Measurements from ENCODE around the gene WLS.
A peak's percentile ranks its signal among the peaks of the same experiment; 100 is the strongest.

Gene WLS

DNA sequence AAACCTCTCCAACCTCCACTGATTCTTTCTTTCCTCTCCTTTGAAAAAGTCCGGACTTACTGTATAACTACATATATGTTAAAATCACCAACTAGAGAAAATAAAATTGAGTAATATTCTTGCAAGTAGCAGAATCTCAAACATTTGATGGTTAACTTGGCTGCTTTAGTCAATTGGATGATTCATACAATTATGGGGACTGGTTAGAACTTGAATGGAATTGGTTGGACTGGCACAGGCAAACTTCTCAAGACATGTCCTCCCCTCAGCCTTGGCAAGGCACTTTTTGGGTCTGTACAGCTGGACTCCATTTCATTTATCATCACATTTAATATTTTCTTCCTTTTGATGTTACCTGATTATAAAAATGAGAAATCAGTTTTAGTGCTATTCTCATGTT, 6.5 kb downstream of the WLS start:
- no peak overlapping the region for H3K27ac ChIP-seq (ENCODE audit: low read length)
- H3K4me1 ChIP-seq (ENCODE audit: control insufficient read depth in 1 of 2, insufficient read depth in 2 of 2, low read length in 2 of 2) = peaks cover 8 to 30% of the 10 kb centered on the region in 2 donors
- H3K27me3 ChIP-seq (ENCODE audit: low read depth, low read length) = no peaks in the 10 kb centered on the region
- H3K9me3 ChIP-seq (ENCODE audit: control insufficient read depth in 1 of 2, low read length in 2 of 2) = no peaks in the 10 kb centered on the region
- H3K36me3 ChIP-seq (ENCODE audit: control insufficient read depth in 1 of 2, insufficient read depth in 2 of 2, low read length in 2 of 2) = no peaks in the 10 kb centered on the region
- no peak overlapping the region for H3K4me3 ChIP-seq (ENCODE audit: low read depth in 1 of 2, low read length in 2 of 2)

DNA sequence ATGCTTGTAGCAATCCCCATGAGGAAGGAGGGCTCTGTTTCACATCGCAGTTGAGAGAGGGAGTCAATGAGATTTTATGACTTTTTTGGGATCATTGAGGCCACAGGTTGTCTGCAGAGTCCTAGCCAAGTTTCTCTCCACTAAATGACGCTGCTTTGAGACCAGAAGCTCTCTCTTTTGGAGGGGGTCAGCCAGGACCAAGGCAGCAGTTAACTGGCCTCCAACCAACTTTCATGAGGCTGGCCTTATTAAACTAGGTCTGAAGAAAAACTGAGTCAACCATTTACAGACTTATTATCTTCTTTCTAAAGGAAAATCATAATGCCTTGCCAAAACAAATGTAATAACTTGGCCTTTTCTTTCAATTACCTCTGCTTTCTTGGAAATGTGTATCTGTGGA, 8.6 kb downstream of the WLS start:
- H3K36me3 ChIP-seq (ENCODE audit: control insufficient read depth in 1 of 2, insufficient read depth in 2 of 2, low read length in 2 of 2) = no peaks in the 10 kb centered on the region
- H3K9me3 ChIP-seq (ENCODE audit: control insufficient read depth in 1 of 2, low read length in 2 of 2) = no peaks in the 10 kb centered on the region
- no peak overlapping the region for H3K4me3 ChIP-seq (ENCODE audit: low read depth in 1 of 2, low read length in 2 of 2)
- no peaks in the 10 kb centered on the region for H3K27me3 ChIP-seq (ENCODE audit: low read depth, low read length)
- H3K27ac ChIP-seq (ENCODE audit: low read length) = peak overlapping the region; percentile 10
- H3K4me1 ChIP-seq (ENCODE audit: control insufficient read depth in 1 of 2, insufficient read depth in 2 of 2, low read length in 2 of 2) = peaks cover 8 to 22% of the 10 kb centered on the region in 2 donors

DNA sequence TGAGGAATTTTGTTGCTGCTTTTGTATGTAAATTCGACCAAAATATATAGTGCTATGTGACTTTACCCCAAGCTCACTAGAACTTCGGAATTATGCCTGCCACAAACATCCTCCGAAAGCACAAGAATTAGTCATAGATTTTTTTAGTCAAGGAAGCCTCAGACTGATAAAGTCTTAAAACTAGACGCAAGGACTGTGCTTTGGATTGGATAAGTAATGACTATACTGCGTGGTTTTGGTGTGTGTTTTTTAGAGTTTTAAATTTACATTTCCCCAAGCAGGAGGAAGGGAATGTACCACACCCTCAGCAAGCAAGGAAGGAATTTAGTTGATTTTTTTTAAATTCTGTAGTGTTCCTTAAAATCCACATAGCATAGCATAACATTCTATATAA, 10.3 kb downstream of the WLS start:
- Histone ChIP-seq H3K27ac (ENCODE audit: low read length) (no peak overlapping the region), H3K9me3 (ENCODE audit: control insufficient read depth in 1 of 2, low read length in 2 of 2) (no peaks in the 10 kb centered on the region), H3K36me3 (ENCODE audit: control insufficient read depth in 1 of 2, insufficient read depth in 2 of 2, low read length in 2 of 2) (no peaks in the 10 kb centered on the region), H3K4me1 (ENCODE audit: control insufficient read depth in 1 of 2, insufficient read depth in 2 of 2, low read length in 2 of 2) (peaks cover 8 to 18% of the 10 kb centered on the region in 2 donors), H3K4me3 (ENCODE audit: low read depth in 1 of 2, low read length in 2 of 2) (no peak overlapping the region), H3K27me3 (ENCODE audit: low read depth, low read length) (no peaks in the 10 kb centered on the region)

DNA sequence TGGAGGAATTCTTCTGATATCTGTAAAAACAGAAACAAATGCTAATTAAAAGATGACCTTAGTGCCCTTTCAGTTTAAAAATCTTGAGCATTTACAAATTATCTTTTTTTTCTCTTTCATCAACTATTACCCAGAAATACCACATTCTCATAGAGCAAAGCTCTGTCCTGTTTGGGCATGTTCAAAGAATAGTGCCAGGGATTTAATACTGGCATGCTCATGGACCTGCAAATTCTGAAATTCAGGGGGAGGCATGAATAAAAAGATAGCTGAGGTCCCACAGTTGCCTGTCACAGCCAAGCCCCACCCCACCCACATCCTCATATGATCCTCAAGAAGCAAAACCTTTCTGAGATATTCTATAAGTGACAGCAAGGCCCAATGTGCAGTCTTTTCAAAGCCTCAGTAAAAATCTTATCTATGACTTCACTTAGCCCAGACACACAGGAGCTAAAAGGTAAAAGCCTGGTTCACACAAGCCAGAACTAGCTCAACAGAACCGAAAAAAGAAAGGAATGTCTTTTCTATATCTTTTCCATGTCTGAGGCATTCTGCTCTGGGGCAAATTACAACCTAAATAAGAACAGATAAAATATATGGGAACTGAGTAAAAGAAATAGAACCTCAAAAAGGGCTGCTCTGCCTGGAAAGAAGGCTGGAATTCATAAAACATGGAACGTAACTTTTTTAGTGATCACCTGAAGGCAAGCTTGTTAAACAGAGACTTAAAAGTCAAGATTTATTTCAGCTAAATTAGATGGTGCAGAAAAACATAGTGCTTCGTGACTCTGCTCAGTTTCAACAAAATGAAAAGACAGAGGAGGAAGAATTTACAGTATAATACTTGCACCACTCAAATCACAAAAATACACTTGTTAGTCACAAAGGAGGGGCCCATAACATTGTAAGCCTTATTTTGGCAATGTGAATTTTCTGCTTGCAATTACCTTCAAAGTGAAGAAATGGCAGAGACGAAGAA, 11.0 kb downstream of the WLS start:
- Histone ChIP-seq H3K9me3 (ENCODE audit: control insufficient read depth in 1 of 2, low read length in 2 of 2) (no peaks in the 10 kb centered on the region), H3K27ac (ENCODE audit: low read length) (no peak overlapping the region), H3K27me3 (ENCODE audit: low read depth, low read length) (no peaks in the 10 kb centered on the region), H3K4me1 (ENCODE audit: control insufficient read depth in 1 of 2, insufficient read depth in 2 of 2, low read length in 2 of 2) (peaks cover 8 to 25% of the 10 kb centered on the region in 2 donors), H3K4me3 (ENCODE audit: low read depth in 1 of 2, low read length in 2 of 2) (no peak overlapping the region), H3K36me3 (ENCODE audit: control insufficient read depth in 1 of 2, insufficient read depth in 2 of 2, low read length in 2 of 2) (no peaks in the 10 kb centered on the region)

DNA sequence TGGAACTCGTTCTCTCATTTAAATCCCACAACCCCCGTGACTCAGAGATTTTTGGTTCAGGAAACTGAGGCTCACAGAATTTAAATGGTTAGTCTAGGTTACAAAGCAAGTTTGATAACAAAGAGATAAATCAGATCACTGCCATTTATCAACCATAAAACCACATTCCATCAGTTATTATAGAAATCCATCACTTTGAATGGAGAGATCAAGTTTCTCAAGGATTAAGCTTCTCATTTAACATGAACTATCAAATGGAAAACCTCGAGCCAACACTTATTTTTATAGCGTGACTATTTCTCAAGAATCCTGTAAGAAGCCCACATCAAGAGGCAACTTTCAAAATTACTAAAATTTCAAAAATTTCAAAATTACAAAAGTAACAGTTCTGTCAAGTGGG, 11.9 kb downstream of the WLS start:
- Histone ChIP-seq H3K36me3 (ENCODE audit: control insufficient read depth in 1 of 2, insufficient read depth in 2 of 2, low read length in 2 of 2) (no peaks in the 10 kb centered on the region), H3K27ac (ENCODE audit: low read length) (no peak overlapping the region), H3K4me3 (ENCODE audit: low read depth in 1 of 2, low read length in 2 of 2) (no peak overlapping the region), H3K9me3 (ENCODE audit: control insufficient read depth in 1 of 2, low read length in 2 of 2) (no peaks in the 10 kb centered on the region), H3K4me1 (ENCODE audit: control insufficient read depth in 1 of 2, insufficient read depth in 2 of 2, low read length in 2 of 2) (peaks cover 8 to 32% of the 10 kb centered on the region in 2 donors), H3K27me3 (ENCODE audit: low read depth, low read length) (no peaks in the 10 kb centered on the region)

DNA sequence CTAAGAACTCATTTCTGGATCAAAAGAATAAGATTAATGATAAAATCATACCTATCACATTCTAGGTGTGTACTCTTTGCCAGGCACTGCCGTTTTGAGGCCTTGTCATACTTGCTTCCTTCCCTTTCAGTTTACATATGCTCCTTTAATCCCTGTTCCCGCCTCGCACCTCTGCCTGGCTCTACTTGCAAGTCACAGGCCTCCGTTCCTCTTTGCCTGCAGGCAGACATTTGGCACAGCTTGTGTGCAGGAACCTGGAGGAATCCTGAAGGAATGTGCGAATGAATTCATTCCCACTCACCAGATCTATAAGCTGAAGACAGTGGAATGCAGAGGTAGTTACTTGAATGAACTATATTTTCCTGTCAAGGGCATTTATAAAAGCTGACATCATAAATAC, 13.8 kb downstream of the WLS start:
- Histone ChIP-seq H3K9me3 (ENCODE audit: control insufficient read depth in 1 of 2, low read length in 2 of 2) (no peaks in the 10 kb centered on the region), H3K27me3 (ENCODE audit: low read depth, low read length) (no peaks in the 10 kb centered on the region), H3K36me3 (ENCODE audit: control insufficient read depth in 1 of 2, insufficient read depth in 2 of 2, low read length in 2 of 2) (no peaks in the 10 kb centered on the region), H3K27ac (ENCODE audit: low read length) (peak overlapping the region; percentile 24), H3K4me1 (ENCODE audit: control insufficient read depth in 1 of 2, insufficient read depth in 2 of 2, low read length in 2 of 2) (peaks cover 4 to 44% of the 10 kb centered on the region in 2 donors), H3K4me3 (ENCODE audit: low read depth in 1 of 2, low read length in 2 of 2) (no peak overlapping the region)

DNA sequence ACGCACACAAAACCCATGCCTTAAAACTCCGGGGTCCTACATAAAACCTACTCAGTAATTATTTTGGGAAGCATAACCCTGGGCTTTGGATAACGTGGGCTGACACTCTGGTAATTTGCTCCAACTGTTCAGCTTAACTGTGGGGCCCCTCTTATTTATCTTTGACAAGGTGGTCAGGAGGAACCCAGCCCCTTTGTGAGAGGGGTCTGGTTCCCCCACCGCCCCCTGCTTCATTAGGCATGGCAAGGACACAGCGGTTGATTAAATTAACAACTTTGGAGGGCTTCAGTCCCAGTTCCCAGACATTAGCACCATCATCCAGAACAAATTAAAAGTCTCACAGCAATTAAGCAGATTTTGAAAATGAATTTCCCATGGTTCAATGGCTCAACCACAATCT, 14.7 kb downstream of the WLS start:
- H3K27me3 ChIP-seq (ENCODE audit: low read depth, low read length) = no peaks in the 10 kb centered on the region
- H3K4me1 ChIP-seq (ENCODE audit: control insufficient read depth in 1 of 2, insufficient read depth in 2 of 2, low read length in 2 of 2) = peaks cover 4 to 49% of the 10 kb centered on the region in 2 donors
- H3K27ac ChIP-seq (ENCODE audit: low read length) = no peak overlapping the region

DNA sequence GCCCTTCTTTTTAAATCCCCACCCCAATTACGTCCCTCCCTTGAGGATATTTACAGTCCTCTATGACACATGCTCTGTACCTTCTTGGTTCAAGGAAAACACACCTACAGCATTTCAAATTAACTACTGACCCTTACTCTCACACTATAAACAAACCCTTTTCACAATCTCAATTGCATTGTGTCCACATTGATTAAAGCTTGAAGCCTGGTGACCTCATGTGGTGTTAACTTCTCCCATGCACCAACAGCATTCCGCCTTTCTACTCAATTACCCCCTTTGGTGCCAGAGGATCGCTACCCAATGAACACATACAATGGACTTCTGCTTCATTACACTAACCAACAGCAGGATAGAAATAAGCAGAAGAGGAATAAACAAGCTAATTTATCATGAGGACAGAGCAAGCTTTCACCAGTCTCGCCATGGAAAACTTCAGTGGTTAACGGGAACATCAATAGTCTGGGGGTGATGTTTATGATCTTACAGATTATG, 15.2 kb downstream of the WLS start:
- no peaks in the 10 kb centered on the region for H3K27me3 ChIP-seq (ENCODE audit: low read depth, low read length)
- H3K9me3 ChIP-seq (ENCODE audit: control insufficient read depth in 1 of 2, low read length in 2 of 2) = no peaks in the 10 kb centered on the region
- no peaks in the 10 kb centered on the region for H3K36me3 ChIP-seq (ENCODE audit: control insufficient read depth in 1 of 2, insufficient read depth in 2 of 2, low read length in 2 of 2)
- H3K4me3 ChIP-seq (ENCODE audit: low read depth in 1 of 2, low read length in 2 of 2) = no peak overlapping the region
- H3K4me1 ChIP-seq (ENCODE audit: control insufficient read depth in 1 of 2, insufficient read depth in 2 of 2, low read length in 2 of 2) = peaks cover under 1 to 49% of the 10 kb centered on the region in 2 donors
- H3K27ac ChIP-seq (ENCODE audit: low read length) = no peak overlapping the region

More for the DNA sequence above, 14.7 kb downstream of the WLS start:
- H3K9me3 ChIP-seq (ENCODE audit: control insufficient read depth in 1 of 2, low read length in 2 of 2) = no peaks in the 10 kb centered on the region
- H3K36me3 ChIP-seq (ENCODE audit: control insufficient read depth in 1 of 2, insufficient read depth in 2 of 2, low read length in 2 of 2) = no peaks in the 10 kb centered on the region
- H3K4me3 ChIP-seq (ENCODE audit: low read depth in 1 of 2, low read length in 2 of 2) = no peak overlapping the region

DNA sequence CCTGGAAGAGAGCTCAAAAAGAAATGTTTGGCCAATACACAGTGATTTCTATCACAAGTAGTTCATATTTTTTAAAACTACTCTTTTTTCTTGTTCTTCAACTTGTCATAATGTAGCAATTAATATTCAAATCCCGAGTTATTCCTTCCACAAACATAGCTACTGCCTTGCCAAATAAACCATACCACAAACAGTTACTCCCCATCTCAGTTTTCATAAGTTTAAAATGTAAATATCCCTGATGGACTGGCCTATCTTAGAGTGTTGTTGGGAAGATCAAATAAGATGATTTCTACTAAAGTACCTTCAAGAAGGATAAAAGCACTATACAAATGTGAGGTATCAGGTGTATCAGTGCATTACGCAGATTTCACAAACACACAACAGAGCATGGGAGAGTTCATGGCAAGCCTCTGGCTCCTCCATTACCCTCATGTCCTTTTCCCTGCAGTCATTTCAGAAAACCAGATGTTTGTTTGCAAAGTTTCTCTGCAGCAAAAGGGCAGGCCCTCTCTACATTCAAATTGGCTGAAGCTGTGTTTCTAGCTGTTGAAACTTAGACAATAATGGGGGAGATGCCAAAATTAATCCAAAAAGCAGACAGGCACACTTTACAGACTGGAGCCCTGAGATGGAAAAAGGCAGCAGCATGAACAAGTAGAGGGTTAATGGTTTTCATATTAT, 16.1 kb downstream of the WLS start:
- H3K27me3 ChIP-seq (ENCODE audit: low read depth, low read length) = no peaks in the 10 kb centered on the region
- no peak overlapping the region for H3K27ac ChIP-seq (ENCODE audit: low read length)
- H3K9me3 ChIP-seq (ENCODE audit: control insufficient read depth in 1 of 2, low read length in 2 of 2) = no peaks in the 10 kb centered on the region
- peaks cover 0 to 54% of the 10 kb centered on the region in 2 donors for H3K4me1 ChIP-seq (ENCODE audit: control insufficient read depth in 1 of 2, insufficient read depth in 2 of 2, low read length in 2 of 2)
- H3K36me3 ChIP-seq (ENCODE audit: control insufficient read depth in 1 of 2, insufficient read depth in 2 of 2, low read length in 2 of 2) = no peaks in the 10 kb centered on the region
- no peak overlapping the region for H3K4me3 ChIP-seq (ENCODE audit: low read depth in 1 of 2, low read length in 2 of 2)

DNA sequence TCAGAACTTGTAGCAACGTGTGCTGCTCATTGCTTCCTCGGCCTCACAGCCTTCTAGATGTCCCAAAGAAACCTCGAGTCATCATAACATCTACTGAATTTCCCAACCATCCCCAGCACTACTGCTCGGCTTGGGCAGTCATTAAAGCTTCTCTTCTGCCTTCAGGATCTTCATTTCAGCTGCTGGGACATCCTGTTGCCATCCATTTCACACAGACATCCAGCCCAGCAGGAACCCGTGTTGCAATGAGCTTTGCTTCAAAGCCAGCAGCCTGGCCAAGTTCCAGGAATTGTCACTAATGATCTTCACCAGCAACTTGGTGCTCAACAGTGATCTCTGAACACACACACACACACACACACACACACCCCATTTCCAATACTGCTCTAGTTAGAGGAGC, 18.5 kb downstream of the WLS start:
- Histone ChIP-seq H3K4me1 (ENCODE audit: control insufficient read depth in 1 of 2, insufficient read depth in 2 of 2, low read length in 2 of 2) (peaks cover 0 to 74% of the 10 kb centered on the region in 2 donors), H3K36me3 (ENCODE audit: control insufficient read depth in 1 of 2, insufficient read depth in 2 of 2, low read length in 2 of 2) (no peaks in the 10 kb centered on the region), H3K27me3 (ENCODE audit: low read depth, low read length) (no peaks in the 10 kb centered on the region), H3K4me3 (ENCODE audit: low read depth in 1 of 2, low read length in 2 of 2) (no peak overlapping the region), H3K27ac (ENCODE audit: low read length) (peak overlapping the region; percentile 37), H3K9me3 (ENCODE audit: control insufficient read depth in 1 of 2, low read length in 2 of 2) (no peaks in the 10 kb centered on the region)

DNA sequence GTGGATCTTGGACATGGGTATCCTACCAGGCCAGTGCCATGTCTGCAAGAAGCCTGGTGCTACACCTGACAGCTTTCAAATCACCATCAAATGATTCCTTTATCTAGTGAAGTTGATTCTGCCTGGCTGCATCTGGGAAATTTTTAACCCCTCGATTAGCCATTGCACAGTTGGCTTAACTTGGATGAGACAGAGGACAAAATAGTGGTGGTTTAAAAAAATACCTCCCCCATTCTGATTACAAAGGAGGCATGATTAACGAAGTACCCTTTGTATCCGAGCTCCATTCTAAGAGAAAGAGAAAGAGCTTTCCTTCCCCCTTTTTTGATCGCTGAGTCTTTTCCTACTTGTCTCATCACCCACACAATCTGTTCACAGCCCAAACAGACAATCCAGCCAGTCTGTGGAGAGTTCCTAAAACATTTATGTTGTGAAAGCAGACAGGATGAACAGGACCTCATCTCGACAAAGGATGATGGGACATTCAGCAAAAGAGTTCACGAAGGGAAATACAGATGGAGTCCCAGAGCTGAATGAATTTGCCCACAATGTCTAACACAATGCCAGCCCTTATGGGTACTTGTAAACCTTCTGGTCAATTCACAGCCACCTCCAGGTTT, 20.5 kb downstream of the WLS start:
- no peak overlapping the region for H3K4me3 ChIP-seq (ENCODE audit: low read depth in 1 of 2, low read length in 2 of 2)
- peaks cover under 1 to 84% of the 10 kb centered on the region in 2 donors for H3K4me1 ChIP-seq (ENCODE audit: control insufficient read depth in 1 of 2, insufficient read depth in 2 of 2, low read length in 2 of 2)
- no peak overlapping the region for H3K27ac ChIP-seq (ENCODE audit: low read length)
- no peaks in the 10 kb centered on the region for H3K36me3 ChIP-seq (ENCODE audit: control insufficient read depth in 1 of 2, insufficient read depth in 2 of 2, low read length in 2 of 2)
- H3K27me3 ChIP-seq (ENCODE audit: low read depth, low read length) = no peaks in the 10 kb centered on the region
- no peaks in the 10 kb centered on the region for H3K9me3 ChIP-seq (ENCODE audit: control insufficient read depth in 1 of 2, low read length in 2 of 2)

All from muscle layer of duodenum (tissue), 2 donors.